ENCODE data around the gene EIF4E2. TPM values are rescaled to one million over a fixed set of nuclear protein-coding genes. Genes with fewer than 3 reads are reported as not detected.

Gene EIF4E2
- total and polyA plus RNA-seq, 2 of the 4 experiments (the other 2 are of a cell fraction): 52.1 to 105 TPM

- dilution Hi-C loops (cut with HindIII; ENCODE audit: low sequenced_read_pairs, unreplicated experiment): no loop called here
- Histone ChIP-seq H3K4me1 (ENCODE audit: control insufficient read depth, insufficient read depth, low read length) (peaks cover 3% of the 10 kb centered on the region; the same call in 1 of the 2 replicates), H3K36me3 (ENCODE audit: control insufficient read depth, insufficient read depth, low read length) (no peaks in the 10 kb centered on the region), H2AFZ (replicated peaks; ENCODE audit: low read length, poor library complexity) (no peak overlapping the region), H3K56ac (ENCODE audit: extremely low read depth, insufficient read depth, low read length) (no peak overlapping the region), H3K79me1 (ENCODE audit: low read depth in 1 of 2, low read length in 2 of 2) (no peaks in the 10 kb centered on the region), H4K91ac (ENCODE audit: insufficient read depth, low read depth, low read length) (no peak overlapping the region), H2BK20ac (ENCODE audit: low read depth, low read length) (no peak overlapping the region), H2AK5ac (ENCODE audit: low read depth, low read length) (no peak overlapping the region), H4K8ac (ENCODE audit: low read depth in 2 of 2, low read length in 2 of 2) (no peak overlapping the region), H4K20me1 (ENCODE audit: insufficient read depth, low read length) (no peaks in the 10 kb centered on the region), H3K18ac (ENCODE audit: low read depth, low read length) (no peak overlapping the region), H3K9ac (ENCODE audit: low read depth, low read length) (no peak overlapping the region), H2AK9ac (replicated peaks; ENCODE audit: low read depth, low read length, poor library complexity) (no peak overlapping the region), H3K27ac (ENCODE audit: insufficient read depth, low read length) (no peak overlapping the region), H2BK120ac (ENCODE audit: low read depth, low read length) (no peak overlapping the region), H3K4me2 (ENCODE audit: low read depth, low read length) (no peak overlapping the region), H3K4ac (ENCODE audit: low read depth, low read length) (no peak overlapping the region), H4K5ac (ENCODE audit: low read depth, low read length) (no peak overlapping the region), H3K27me3 (ENCODE audit: control insufficient read depth, insufficient read depth, low read length) (peaks cover 7% of the 10 kb centered on the region), H3K9me3 (ENCODE audit: control insufficient read depth, insufficient read depth, low read length) (no peaks in the 10 kb centered on the region), H3K23ac (ENCODE audit: low read depth, low read length) (no peak overlapping the region), H3K4me3 (ENCODE audit: insufficient read depth, low read depth, low read length) (no peak overlapping the region), H2BK5ac (ENCODE audit: low read depth, low read length, poor library complexity, severe bottlenecking) (no peak overlapping the region), H3K14ac (replicated peaks; ENCODE audit: low read depth, low read length) (no peak overlapping the region), H3K9me1 (ENCODE audit: insufficient read depth, low read length) (0 out of 2 replicates have a peak, but pooled peaks cover 4% of the 10 kb centered on the region), H2BK15ac (ENCODE audit: low read depth, low read length) (no peak overlapping the region)
- in situ Hi-C loops (cut with MboI; ENCODE audit: low sequenced_read_pairs): loop anchor here (5.0 kb wide), 1 partner anchor 645 kb away; the partner anchor contains the start of gene ATG16L1
- no peak for DNase-seq
- intact Hi-C loops (cut with micrococcal nuclease): loop anchor here (10.0 kb wide), 1 partner anchor 168 kb away; the partner anchor contains the start of gene KCNJ13
- ATAC-seq (ENCODE audit: low read depth): no peak
- 84% methylated on average over 15 of the region's 17 CpGs; no CpG with 5 or more reads in 1 of the 2 experiments for WGBS, 2 experiments (ENCODE audit: extremely low coverage in 2 of 2, insufficient read length in 1 of 2)
- BruUV-seq (replicated peaks): no TSS peak
- CTCF ChIA-PET: interaction anchor here (0.6 kb wide), 1 partner anchor 366 kb away, joined by 5 read pairs; no protein-coding TSS in a partner anchor
- TF ChIP-seq RFX5 (IDR thresholded peaks at IDR 0.05; ENCODE audit: low read depth, low read length): no peak
- TF ChIP-seq POLR2A (IDR thresholded peaks at IDR 0.05; ENCODE audit: low read depth, low read length): no peak
- TF ChIP-seq BHLHE40 (IDR thresholded peaks at IDR 0.05; ENCODE audit: low read depth, low read length): no peak
- TF ChIP-seq ELK1 (IDR thresholded peaks at IDR 0.05; ENCODE audit: borderline replicate concordance, low read depth, low read length): no peak
- no peak for TF ChIP-seq FOS (IDR thresholded peaks at IDR 0.05; ENCODE audit: low read depth, low read length)
- no peak for TF ChIP-seq RAD21 (IDR thresholded peaks at IDR 0.05; ENCODE audit: low read length)
- TF ChIP-seq MAFK (IDR thresholded peaks at IDR 0.05; ENCODE audit: low read depth, low read length): no peak
- TF ChIP-seq, protein P1, sequence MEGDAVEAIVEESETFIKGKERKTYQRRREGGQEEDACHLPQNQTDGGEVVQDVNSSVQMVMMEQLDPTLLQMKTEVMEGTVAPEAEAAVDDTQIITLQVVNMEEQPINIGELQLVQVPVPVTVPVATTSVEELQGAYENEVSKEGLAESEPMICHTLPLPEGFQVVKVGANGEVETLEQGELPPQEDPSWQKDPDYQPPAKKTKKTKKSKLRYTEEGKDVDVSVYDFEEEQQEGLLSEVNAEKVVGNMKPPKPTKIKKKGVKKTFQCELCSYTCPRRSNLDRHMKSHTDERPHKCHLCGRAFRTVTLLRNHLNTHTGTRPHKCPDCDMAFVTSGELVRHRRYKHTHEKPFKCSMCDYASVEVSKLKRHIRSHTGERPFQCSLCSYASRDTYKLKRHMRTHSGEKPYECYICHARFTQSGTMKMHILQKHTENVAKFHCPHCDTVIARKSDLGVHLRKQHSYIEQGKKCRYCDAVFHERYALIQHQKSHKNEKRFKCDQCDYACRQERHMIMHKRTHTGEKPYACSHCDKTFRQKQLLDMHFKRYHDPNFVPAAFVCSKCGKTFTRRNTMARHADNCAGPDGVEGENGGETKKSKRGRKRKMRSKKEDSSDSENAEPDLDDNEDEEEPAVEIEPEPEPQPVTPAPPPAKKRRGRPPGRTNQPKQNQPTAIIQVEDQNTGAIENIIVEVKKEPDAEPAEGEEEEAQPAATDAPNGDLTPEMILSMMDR (conservative IDR thresholded peaks at IDR 0.05; ENCODE audit: low read depth, low read length): no peak
- no peak for TF ChIP-seq MAZ (IDR thresholded peaks at IDR 0.05; ENCODE audit: borderline replicate concordance, low read depth, low read length)
- no peak for TF ChIP-seq NFE2L2 (IDR thresholded peaks at IDR 0.05; ENCODE audit: low read depth, low read length)
- no peak for TF ChIP-seq MXI1 (IDR thresholded peaks at IDR 0.05; ENCODE audit: borderline replicate concordance, low read depth, low read length)
- TF ChIP-seq CHD1 (IDR thresholded peaks at IDR 0.05; ENCODE audit: low read depth, low read length): no peak
- TF ChIP-seq CEBPB (IDR thresholded peaks at IDR 0.05; ENCODE audit: low read depth, low read length): no peak
- no peak for TF ChIP-seq RCOR1 (IDR thresholded peaks at IDR 0.05; ENCODE audit: insufficient replicate concordance, low read length)
- POLR2A ChIA-PET (ENCODE audit: unreplicated experiment): interaction anchor here (0.7 kb wide), 1 partner anchor 376 kb away, joined by 3 read pairs; no protein-coding TSS in a partner anchor
Measured at GRCh38 chr2:232607011-232607410, 56.5 kb downstream of the EIF4E2 start.

Data from IMR-90 (cell line).